Esophagus muscularis mucosa (tissue), 4 donors: ENCODE results near the gene SIDT2. TPM values are rescaled to one million over a fixed set of nuclear protein-coding genes. Genes with fewer than 3 reads are reported as not detected.

ENCODE experiments used
- DNase-seq: peaks from one replicate; pipeline ENCODE4 v3.0.0-alpha.2; 2017; ENCODE audit errors: extremely low spot score
- H3K27ac ChIP-seq, 4 donors: fragments of 200-600 bp; sonication (generic); replicated peaks in 1 of 4; 1 replicate in 3 of 4; 2 replicates in 1 of 4; pipeline ENCODE4 v1.5.1; 2016 to 2019; ENCODE audit warnings: mild to moderate bottlenecking in 1 of 4
- H3K27me3 ChIP-seq, 4 donors: fragments of 200-600 bp; sonication (generic); one replicate each; pipeline versions ENCODE4 v1.5.1 to v1.6.0; 2016 to 2019
- H3K36me3 ChIP-seq, 4 donors: fragments of 200-600 bp; sonication (generic); one replicate each; pipeline ENCODE4 v1.5.1; 2016 to 2019
- H3K4me1 ChIP-seq, 4 donors: fragments of 200-600 bp; sonication (generic); one replicate each; pipeline ENCODE4 v1.5.1; 2016 to 2019
- H3K4me3 ChIP-seq, 4 donors: fragments of 200-600 bp; sonication (generic); 1 replicate in 2 of 4; 2 replicates in 2 of 4; pipeline ENCODE4 v1.5.1; 2016 to 2019; ENCODE audit warnings: mild to moderate bottlenecking in 4 of 4, moderate library complexity in 1 of 4
- H3K9me3 ChIP-seq, 4 donors: fragments of 200-600 bp; sonication (generic); 1 replicate in 3 of 4; 2 replicates in 1 of 4; pipeline ENCODE4 v1.5.1; 2016 to 2019
- EP300 ChIP-seq: sonication (generic); formaldehyde crosslinking; IDR thresholded peaks from one replicate; pipeline ENCODE4 v1.6.1; 2017; ENCODE audit warnings: antibody characterized with exemption
- POLR2A ChIP-seq: fragments of 450-650 bp; IDR thresholded peaks from one replicate; pipeline ENCODE4 v1.6.1; 2017; ENCODE audit warnings: antibody characterized with exemption, moderate library complexity, mild to moderate bottlenecking, low read depth
- POLR2AphosphoS5 ChIP-seq, 2 donors: sonication (generic); formaldehyde crosslinking; IDR thresholded peaks; one replicate each; pipeline ENCODE4 v1.6.1; 2017; ENCODE audit warnings: antibody characterized with exemption in 2 of 2
- whole genome bisulfite sequencing: methylation state at CpG from one replicate; pipeline ENCODE4 v1.1.5; 2018; 5-methylcytosine and 5-hydroxymethylcytosine counted together
- intact Hi-C: fragments of 100-400 bp; cut with DNase I; formaldehyde crosslinking; loops from one replicate; pipeline ENCODE4 v1.15.1; 2023
- total RNA-seq, 4 donors: library from RNA; depleted of rRNA; stranded (reverse); fragments of >200 nt; gene quantifications; one replicate each; pipeline versions ENCODE4 v1.1.0 to v1.2.1, GENCODE V29; 2016
- TF ChIP-seq, protein P1 (sequence below), 3 experiments: fragments of 200-600 bp in 2 of 3; fragments of 450-650 bp in 1 of 3; sonication (generic) in 2 of 3; IDR thresholded peaks; one replicate each; pipeline ENCODE4 v1.5.1; 2017 to 2019; ENCODE audit warnings: antibody characterized with exemption in 3 of 3, mild to moderate bottlenecking in 2 of 3, moderate library complexity in 1 of 3

The SIDT2 gene
- total RNA-seq, 4 donors from 2014 or later, result 26.5 to 34.1 (median 29.3) TPM

DNA sequence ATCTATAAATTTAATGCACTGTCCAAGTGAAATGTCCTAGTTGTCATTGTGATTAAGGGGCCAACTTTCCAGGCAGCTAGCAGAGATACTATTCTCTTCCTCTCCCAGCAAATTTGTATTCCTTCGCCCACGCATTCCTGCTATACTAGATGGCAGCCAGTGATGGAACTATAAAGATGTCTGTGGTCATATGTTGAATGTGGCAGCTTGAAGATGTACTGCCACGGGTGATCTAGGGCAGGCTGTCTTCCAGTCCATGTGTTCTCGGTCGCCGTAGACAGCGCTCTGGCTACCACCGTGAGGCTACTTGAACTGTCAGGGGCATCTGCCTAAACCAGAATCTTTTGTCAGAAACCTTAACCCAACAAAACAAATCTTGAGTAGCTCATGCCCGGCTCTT, 8.3 kb upstream of the SIDT2 start:
- no peak for TF ChIP-seq POLR2A
- TF ChIP-seq EP300, result no peak
- no peak for TF ChIP-seq POLR2AphosphoS5 (IDR thresholded peaks at IDR 0.05)
- TF ChIP-seq, protein P1, sequence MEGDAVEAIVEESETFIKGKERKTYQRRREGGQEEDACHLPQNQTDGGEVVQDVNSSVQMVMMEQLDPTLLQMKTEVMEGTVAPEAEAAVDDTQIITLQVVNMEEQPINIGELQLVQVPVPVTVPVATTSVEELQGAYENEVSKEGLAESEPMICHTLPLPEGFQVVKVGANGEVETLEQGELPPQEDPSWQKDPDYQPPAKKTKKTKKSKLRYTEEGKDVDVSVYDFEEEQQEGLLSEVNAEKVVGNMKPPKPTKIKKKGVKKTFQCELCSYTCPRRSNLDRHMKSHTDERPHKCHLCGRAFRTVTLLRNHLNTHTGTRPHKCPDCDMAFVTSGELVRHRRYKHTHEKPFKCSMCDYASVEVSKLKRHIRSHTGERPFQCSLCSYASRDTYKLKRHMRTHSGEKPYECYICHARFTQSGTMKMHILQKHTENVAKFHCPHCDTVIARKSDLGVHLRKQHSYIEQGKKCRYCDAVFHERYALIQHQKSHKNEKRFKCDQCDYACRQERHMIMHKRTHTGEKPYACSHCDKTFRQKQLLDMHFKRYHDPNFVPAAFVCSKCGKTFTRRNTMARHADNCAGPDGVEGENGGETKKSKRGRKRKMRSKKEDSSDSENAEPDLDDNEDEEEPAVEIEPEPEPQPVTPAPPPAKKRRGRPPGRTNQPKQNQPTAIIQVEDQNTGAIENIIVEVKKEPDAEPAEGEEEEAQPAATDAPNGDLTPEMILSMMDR (IDR thresholded peaks at IDR 0.05), result no peak
- 79% methylated on average over 9 of the region's 9 CpGs for WGBS
- Histone ChIP-seq H3K4me1 (peaks cover 21 to 41% (median 22%) of the 10 kb centered on the region in 4 donors), H3K27ac (no peak overlapping the region), H3K36me3 (peaks cover 27 to 64% (median 50%) of the 10 kb centered on the region in 4 donors), H3K27me3 (no peaks in the 10 kb centered on the region), H3K9me3 (no peaks in the 10 kb centered on the region), H3K4me3 (no peak overlapping the region)
- DNase-seq, result no peak
- intact Hi-C loops, result no loop called here

DNA sequence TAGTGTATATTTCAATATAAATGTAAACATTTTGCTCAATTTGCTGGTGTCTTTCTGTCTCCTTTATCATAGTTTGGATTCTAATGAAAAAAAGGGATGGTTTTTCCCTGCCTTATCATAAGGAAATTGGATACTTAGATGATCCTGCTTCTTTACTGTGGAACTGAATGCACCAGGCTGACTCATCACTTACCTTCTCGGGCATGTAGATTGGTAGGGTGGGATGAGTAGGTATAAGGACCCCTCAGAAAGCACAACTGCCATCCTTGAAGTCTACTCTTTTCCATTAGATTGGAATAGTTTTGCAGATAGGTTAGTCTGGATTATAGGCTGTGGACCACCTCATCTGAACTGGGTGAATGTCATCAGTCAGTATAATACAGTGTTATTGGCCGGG, 7.5 kb upstream of the SIDT2 start:
- H3K27ac ChIP-seq, result peak overlapping the region in 1 of 4 donors; percentile 13
- WGBS, result 96% methylated on average over 2 of the region's 2 CpGs
- H3K9me3 ChIP-seq, result no peaks in the 10 kb centered on the region
- intact Hi-C loops, result no loop called here
- H3K4me1 ChIP-seq, result peaks cover 21 to 46% (median 23%) of the 10 kb centered on the region in 4 donors
- no peak for DNase-seq
- no peak for TF ChIP-seq EP300
- TF ChIP-seq, protein P1 (IDR thresholded peaks at IDR 0.05), result no peak
- TF ChIP-seq POLR2AphosphoS5 (IDR thresholded peaks at IDR 0.05), result no peak
- TF ChIP-seq POLR2A, result no peak
- H3K27me3 ChIP-seq, result no peaks in the 10 kb centered on the region
- peaks cover 19 to 56% (median 42%) of the 10 kb centered on the region in 4 donors for H3K36me3 ChIP-seq
- no peak overlapping the region for H3K4me3 ChIP-seq

DNA sequence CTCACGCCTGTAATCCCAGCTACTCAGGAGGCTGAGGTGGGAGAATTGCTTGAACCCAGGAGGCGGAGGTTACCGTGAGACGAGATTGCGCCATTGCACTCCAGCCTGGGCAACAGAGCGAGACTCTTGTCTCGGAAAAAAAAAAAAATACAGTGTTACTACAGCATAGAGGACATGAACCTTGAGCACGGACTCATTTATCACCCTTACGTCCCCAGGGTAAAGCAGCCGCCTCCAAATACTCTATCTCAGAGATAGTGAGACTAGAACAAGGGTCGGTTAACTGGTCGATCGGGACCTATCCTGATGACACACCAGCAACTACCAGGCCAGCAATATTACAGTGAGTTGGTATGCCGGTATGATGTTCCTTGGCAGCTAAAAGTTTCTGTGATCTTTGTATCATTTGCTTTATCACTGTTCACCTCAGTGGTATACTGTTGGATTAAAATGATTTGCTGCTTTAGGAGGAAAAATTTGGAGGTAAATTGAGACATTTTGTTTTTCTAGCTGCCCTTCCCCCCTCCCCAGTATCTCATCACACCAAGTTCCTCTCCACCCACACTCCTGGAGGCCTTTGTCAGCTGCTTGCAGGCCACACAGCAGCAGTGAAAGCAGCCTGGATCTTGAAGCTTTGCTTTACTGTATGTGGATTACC, 7.0 kb upstream of the SIDT2 start:
- DNase-seq, result no peak
- intact Hi-C loops, result no loop called here
- H3K9me3 ChIP-seq, result no peaks in the 10 kb centered on the region
- H3K4me3 ChIP-seq, result no peak overlapping the region
- H3K4me1 ChIP-seq, result peaks cover 21 to 51% (median 24%) of the 10 kb centered on the region in 4 donors
- peak overlapping the region in 2 of 4 donors; percentile 13 to 35 for H3K27ac ChIP-seq
- 85% methylated on average over 14 of the region's 14 CpGs for WGBS
- no peaks in the 10 kb centered on the region for H3K27me3 ChIP-seq
- TF ChIP-seq, protein P1 (IDR thresholded peaks at IDR 0.05), result no peak
- TF ChIP-seq POLR2A (no peak), POLR2AphosphoS5 (IDR thresholded peaks at IDR 0.05) (no peak), EP300 (no peak)
- peaks cover 17 to 50% (median 36%) of the 10 kb centered on the region in 4 donors for H3K36me3 ChIP-seq

DNA sequence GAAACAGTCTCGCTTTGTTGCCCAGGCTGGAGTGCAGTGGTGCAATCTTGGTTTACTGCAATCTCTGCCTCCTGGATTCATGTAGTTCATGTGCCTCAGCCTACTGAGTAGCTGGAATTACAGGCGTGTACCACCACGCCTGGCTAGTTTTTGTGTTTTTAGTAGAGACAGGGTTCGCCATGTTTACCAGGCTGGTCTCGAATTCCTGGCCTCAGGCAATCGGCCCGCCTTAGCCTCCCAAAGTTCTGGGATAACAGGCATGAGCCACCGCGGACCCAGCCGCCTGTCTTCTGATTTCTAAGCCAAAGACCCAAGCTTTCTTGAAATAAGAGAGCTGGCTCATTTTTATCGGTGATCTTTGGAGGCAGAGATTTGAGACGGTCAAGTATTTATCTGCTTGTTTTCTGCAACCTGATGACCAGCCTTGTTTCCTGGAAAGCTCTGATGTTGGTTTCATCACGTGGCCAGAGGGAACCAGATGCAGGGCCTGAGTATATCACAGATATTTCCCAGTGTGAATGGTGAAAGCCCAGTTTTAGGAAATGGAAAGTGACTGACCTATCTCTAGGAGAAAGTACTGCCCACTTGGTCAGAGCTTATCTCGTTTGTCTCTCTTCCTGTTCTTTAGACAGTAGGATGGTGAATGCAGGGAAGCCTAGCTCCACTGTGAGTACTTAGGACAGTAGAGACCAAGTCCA, 5.7 kb upstream of the SIDT2 start:
- H3K9me3 ChIP-seq, result no peaks in the 10 kb centered on the region
- H3K36me3 ChIP-seq, result peaks cover 10 to 37% (median 24%) of the 10 kb centered on the region in 4 donors
- peaks cover 17 to 48% (median 25%) of the 10 kb centered on the region in 4 donors for H3K4me1 ChIP-seq
- H3K4me3 ChIP-seq, result no peak overlapping the region
- peak overlapping the region in 3 of 4 donors; percentile 7 to 57 (median 17) for H3K27ac ChIP-seq
- no peak for TF ChIP-seq EP300
- no peak for TF ChIP-seq POLR2AphosphoS5 (IDR thresholded peaks at IDR 0.05)
- TF ChIP-seq, protein P1 (IDR thresholded peaks at IDR 0.05), result no peak
- DNase-seq, result no peak
- 85% methylated on average over 14 of the region's 14 CpGs for WGBS
- intact Hi-C loops, result no loop called here
- H3K27me3 ChIP-seq, result no peaks in the 10 kb centered on the region
